RWPE2 (cell line): Measurements from ENCODE around the gene CD200.
A peak's percentile ranks its signal among the peaks of the same experiment; 100 is the strongest.

ENCODE experiments used
- ATAC-seq: fragments of 200-7000 bp; cut with Tn5 transposase; 3 replicates; pipeline ENCODE4 v1.9.1; 2021; ENCODE audit warnings: low read depth
- DNase-seq: peaks from one replicate; pipeline ENCODE4 v3.0.0-alpha.2; 2020; ENCODE audit warnings: low spot score
- H3K27ac ChIP-seq: fragments of 450-650 bp; 2 replicates; pipeline ENCODE4 v1.5.1; 2017; ENCODE audit warnings: mild to moderate bottlenecking; ENCODE audit not compliant: poor library complexity, severe bottlenecking
- H3K27me3 ChIP-seq: fragments of 250-450 bp; sonication (Bioruptor Pico); 2 replicates; pipeline ENCODE4 v1.5.1; 2021; ENCODE audit warnings: mild to moderate bottlenecking, moderate library complexity; ENCODE audit not compliant: insufficient read depth, poor library complexity, severe bottlenecking
- H3K36me3 ChIP-seq: fragments of 250-450 bp; sonication (Bioruptor Pico); 2 replicates; pipeline ENCODE4 v1.5.1; 2020; ENCODE audit warnings: low read depth, mild to moderate bottlenecking, moderate library complexity
- H3K4me1 ChIP-seq: fragments of 250-450 bp; sonication (Bioruptor Pico); 2 replicates; pipeline ENCODE4 v1.5.1; 2021; ENCODE audit warnings: mild to moderate bottlenecking, moderate library complexity; ENCODE audit not compliant: insufficient read depth, poor library complexity, severe bottlenecking
- H3K4me3 ChIP-seq: fragments of 250-450 bp; sonication (Bioruptor Pico); 2 replicates; pipeline ENCODE4 v1.5.1; 2021; ENCODE audit warnings: mild to moderate bottlenecking, moderate library complexity; ENCODE audit not compliant: severe bottlenecking
- H3K9me3 ChIP-seq: fragments of 250-450 bp; sonication (Bioruptor Pico); 2 replicates; pipeline ENCODE4 v1.5.1; 2021; ENCODE audit warnings: mild to moderate bottlenecking, moderate library complexity; ENCODE audit not compliant: severe bottlenecking
- CTCF ChIP-seq: fragments of 450-650 bp; IDR thresholded peaks from one replicate; pipeline ENCODE4 v1.5.1; 2017; ENCODE audit warnings: mild to moderate bottlenecking, moderate library complexity; ENCODE audit not compliant: poor library complexity, severe bottlenecking

The CD200 gene

GRCh38 chr3:112319516-112320276, 13.3 kb upstream of the CD200 start:
- H3K4me1 ChIP-seq: peaks cover 26% of the 10 kb centered on the region
- no peak overlapping the region for H3K4me3 ChIP-seq
- no peak for TF ChIP-seq CTCF
- no peaks in the 10 kb centered on the region for H3K27me3 ChIP-seq
- ATAC-seq (peak; percentile 49), DNase-seq (no peak)
- H3K36me3 ChIP-seq: no peaks in the 10 kb centered on the region
- H3K27ac ChIP-seq: no peak overlapping the region
- no peaks in the 10 kb centered on the region for H3K9me3 ChIP-seq

GRCh38 chr3:112320691-112321090, 12.3 kb upstream of the CD200 start:
- DNase-seq: no peak
- ATAC-seq: no peak
- no peaks in the 10 kb centered on the region for H3K9me3 ChIP-seq
- H3K36me3 ChIP-seq: no peaks in the 10 kb centered on the region
- no peak overlapping the region for H3K27ac ChIP-seq
- H3K4me3 ChIP-seq: no peak overlapping the region
- no peak for TF ChIP-seq CTCF
- H3K27me3 ChIP-seq: no peaks in the 10 kb centered on the region
- H3K4me1 ChIP-seq: peaks cover 23% of the 10 kb centered on the region

GRCh38 chr3:112321867-112322652, 10.9 kb upstream of the CD200 start:
- no peak for ATAC-seq
- H3K27ac ChIP-seq: no peak overlapping the region
- TF ChIP-seq CTCF: no peak
- DNase-seq: no peak
- H3K4me3 ChIP-seq: no peak overlapping the region
- no peaks in the 10 kb centered on the region for H3K9me3 ChIP-seq
- no peaks in the 10 kb centered on the region for H3K27me3 ChIP-seq
- H3K4me1 ChIP-seq: peaks cover 18% of the 10 kb centered on the region
- no peaks in the 10 kb centered on the region for H3K36me3 ChIP-seq

GRCh38 chr3:112327371-112327951, 5.5 kb upstream of the CD200 start:
- no peaks in the 10 kb centered on the region for H3K9me3 ChIP-seq
- peak; percentile 84 for TF ChIP-seq CTCF
- H3K27ac ChIP-seq: no peak overlapping the region
- no peak for DNase-seq
- no peaks in the 10 kb centered on the region for H3K4me1 ChIP-seq
- no peaks in the 10 kb centered on the region for H3K27me3 ChIP-seq
- ATAC-seq: peak; percentile 97
- no peak overlapping the region for H3K4me3 ChIP-seq
- H3K36me3 ChIP-seq: no peaks in the 10 kb centered on the region
